CD4-positive, alpha-beta T cell (primary cell): ENCODE measurements around the gene SUN2. TPM values are rescaled to one million over a fixed set of nuclear protein-coding genes. Genes with fewer than 3 reads are reported as not detected.

ENCODE experiments used
- ATAC-seq: fragments of 200-7000 bp; cut with Tn5 transposase; one replicate; pipeline ENCODE4 v1.10.0; 2022; ENCODE audit warnings: mild to moderate bottlenecking; ENCODE audit not compliant: poor library complexity
- CTCF ChIA-PET: fragments of 350-600 bp; sonication (Branson Sonifier 250); formaldehyde crosslinking; loops from one replicate; lab custom pipeline; 2021; ENCODE audit warnings: antibody characterized with exemption, inconsistent platforms; lab: Charles Lee
- POLR2A ChIA-PET: fragments of 350-600 bp; sonication (Branson Sonifier 250); formaldehyde crosslinking; loops from one replicate; lab custom pipeline; 2021; ENCODE audit warnings: antibody characterized with exemption, inconsistent platforms; lab: Charles Lee
- DNase-seq, 14 experiments: peaks; one replicate each; pipeline ENCODE4 v3.0.0-alpha.2; 2013 to 2020; ENCODE audit warnings: mixed read lengths in 2 of 14
- H3K27ac ChIP-seq, 2 donors: one replicate each; pipeline versions ENCODE4 v1.5.1 to v1.7.0; 2013; ENCODE audit warnings: low read length in 2 of 2, low read depth in 1 of 2, mild to moderate bottlenecking in 1 of 2
- H3K27me3 ChIP-seq, 2 experiments: 1 replicate in 1 of 2; 2 replicates in 1 of 2; pipeline versions ENCODE4 v1.6.1 to v1.7.0; 2013; ENCODE audit warnings: low read length in 2 of 2, control low read depth in 1 of 2, mild to moderate bottlenecking in 1 of 2, moderate library complexity in 1 of 2; ENCODE audit not compliant: insufficient read depth in 2 of 2, control insufficient read depth in 1 of 2
- H3K36me3 ChIP-seq: one replicate; pipeline ENCODE4 v1.6.1; 2013; ENCODE audit warnings: low read length, control low read depth; ENCODE audit not compliant: insufficient read depth
- H3K4me1 ChIP-seq: one replicate; pipeline ENCODE4 v1.6.1; 2013; ENCODE audit warnings: low read length, control low read depth; ENCODE audit not compliant: insufficient read depth
- H3K4me3 ChIP-seq: one replicate; pipeline ENCODE4 v1.5.1; 2013; ENCODE audit warnings: mild to moderate bottlenecking, low read length, moderate library complexity
- H3K9me3 ChIP-seq, 2 experiments: 1 replicate in 1 of 2; 2 replicates in 1 of 2; pipeline versions ENCODE4 v1.6.1 to v1.7.0; 2013; ENCODE audit warnings: low read length in 2 of 2, mild to moderate bottlenecking in 2 of 2, control low read depth in 1 of 2, moderate library complexity in 1 of 2; ENCODE audit not compliant: control insufficient read depth in 1 of 2, insufficient read depth in 1 of 2
- H3K27ac Mint-ChIP-seq: one replicate; pipeline ENCODE4 v1.8.0; 2020; ENCODE audit warnings: mixed read lengths
- H3K27me3 Mint-ChIP-seq: one replicate; pipeline ENCODE4 v1.8.0; 2021; ENCODE audit warnings: mixed read lengths
- H3K36me3 Mint-ChIP-seq: one replicate; pipeline ENCODE4 v1.8.0; 2021; ENCODE audit warnings: low read depth, mixed read lengths
- H3K4me1 Mint-ChIP-seq: one replicate; pipeline ENCODE4 v1.8.0; 2021; ENCODE audit warnings: low read depth, mixed read lengths
- H3K4me3 Mint-ChIP-seq: one replicate; pipeline ENCODE4 v1.8.0; 2020; ENCODE audit warnings: mild to moderate bottlenecking, mixed read lengths
- H3K9me3 Mint-ChIP-seq: one replicate; pipeline ENCODE4 v1.8.0; 2020; ENCODE audit warnings: mixed read lengths
- CTCF ChIP-seq: fragments of 200-600 bp; IDR thresholded peaks from one replicate; pipeline ENCODE4 v1.8.0; 2022; ENCODE audit warnings: antibody characterized with exemption, mild to moderate bottlenecking
- intact Hi-C, 2 experiments: fragments of 100-400 bp; cut with DNase I in 1 of 2; cut with micrococcal nuclease in 1 of 2; formaldehyde crosslinking; loops; one replicate each; pipeline versions ENCODE4 v1.15.1 to v1.9.0; 2023 to 2025; cut with DNase I, micrococcal nuclease
- total RNA-seq, 174 experiments: library from RNA in 2 of 174; stranded (reverse) in 2 of 174; gene quantifications; one replicate each; pipeline ENCODE4 v1.2.3 and lab custom pipeline; 2021 to 2026

Gene SUN2
- total RNA-seq, 2 experiments from 2014 or later = 440 to 453 TPM

DNA sequence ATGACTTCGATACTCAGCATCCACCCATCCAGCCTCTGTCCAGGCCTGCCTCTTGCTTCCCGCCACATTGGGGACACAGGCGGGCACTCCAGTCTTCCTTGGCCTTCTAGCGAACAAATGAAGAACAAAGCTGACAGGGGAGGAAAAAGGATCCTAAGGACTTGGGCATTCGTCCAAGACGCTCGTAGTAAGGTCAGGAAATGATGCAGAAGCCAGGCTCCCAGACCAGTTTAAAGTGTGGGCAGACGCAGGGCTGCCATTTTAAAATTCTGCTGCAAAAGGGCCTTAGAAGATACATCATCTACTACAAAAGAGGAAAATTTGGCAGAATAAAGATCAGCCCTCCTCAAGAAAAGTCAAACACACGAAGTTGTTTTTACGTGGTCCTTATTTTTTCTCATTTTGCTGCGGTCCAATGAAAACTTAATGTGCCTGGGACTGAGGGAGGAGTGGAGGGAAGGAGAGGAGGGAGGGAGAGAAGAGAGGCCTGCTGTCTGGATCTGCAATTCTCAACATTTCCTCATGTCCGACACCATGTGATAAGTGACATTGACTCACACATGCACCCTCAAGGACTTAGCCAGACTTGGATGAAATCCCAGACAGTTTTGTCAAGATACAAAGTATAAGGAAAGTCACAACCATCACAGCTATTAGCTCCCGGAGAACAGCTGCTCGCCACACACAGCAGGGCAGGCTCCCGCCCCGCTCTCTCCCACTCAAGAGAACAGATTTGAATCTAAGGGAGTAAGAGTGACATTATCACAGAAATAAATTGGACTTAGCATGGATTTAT lies 32.4 kb upstream of the SUN2 start:
- no peak for ATAC-seq

GRCh38 chr22:38786631-38787030 lies 30.8 kb upstream of the SUN2 start:
- H3K36me3 Mint-ChIP-seq = peaks cover 17% of the 10 kb centered on the region
- Histone ChIP-seq H3K9me3 (no peaks in the 10 kb centered on the region), H3K27ac (no peak overlapping the region), H3K4me1 (peaks cover 3% of the 10 kb centered on the region), H3K27me3 (no peaks in the 10 kb centered on the region), H3K36me3 (peaks cover 9% of the 10 kb centered on the region), H3K4me3 (no peak overlapping the region)
- POLR2A ChIA-PET = no interaction called here
- intact Hi-C loops = no loop called here
- no peak for TF ChIP-seq CTCF
- no peaks in the 10 kb centered on the region for H3K27me3 Mint-ChIP-seq
- no peak overlapping the region for H3K27ac Mint-ChIP-seq
- ATAC-seq (no peak), DNase-seq (no peak)
- CTCF ChIA-PET = no interaction called here
- H3K9me3 Mint-ChIP-seq = no peaks in the 10 kb centered on the region
- H3K4me3 Mint-ChIP-seq = no peak overlapping the region
- H3K4me1 Mint-ChIP-seq = peaks cover 12% of the 10 kb centered on the region

More for the DNA sequence above, 32.4 kb upstream of the SUN2 start:
- TF ChIP-seq CTCF = no peak
- peaks cover 3% of the 10 kb centered on the region for H3K4me1 ChIP-seq
- Mint-ChIP-seq H3K4me3 (no peak overlapping the region), H3K27me3 (no peaks in the 10 kb centered on the region), H3K27ac (no peak overlapping the region), H3K9me3 (no peaks in the 10 kb centered on the region), H3K36me3 (peaks cover 11% of the 10 kb centered on the region), H3K4me1 (peaks cover 11% of the 10 kb centered on the region)
- H3K36me3 ChIP-seq = peaks cover 9% of the 10 kb centered on the region
- H3K27me3 ChIP-seq = no peaks in the 10 kb centered on the region
- DNase-seq = no peak
- intact Hi-C loops = no loop called here
- H3K9me3 ChIP-seq = no peaks in the 10 kb centered on the region
- H3K4me3 ChIP-seq = no peak overlapping the region
- ChIA-PET CTCF (interaction anchor here (1.0 kb wide), 1 partner anchor 19 kb away, joined by 3 read pairs; no protein-coding TSS in a partner anchor), POLR2A (no interaction called here)
- no peak overlapping the region for H3K27ac ChIP-seq

- no peak overlapping the region for H3K27ac Mint-ChIP-seq
- no peak for ATAC-seq
- ChIA-PET POLR2A (interaction anchor here (1.4 kb wide), 1 partner anchor 34 kb away, joined by 4 read pairs; no protein-coding TSS in a partner anchor), CTCF (no interaction called here)
- H3K4me1 Mint-ChIP-seq = peaks cover 12% of the 10 kb centered on the region
- no peak overlapping the region for H3K27ac ChIP-seq
- DNase-seq = no peak
- peaks cover 4% of the 10 kb centered on the region for H3K36me3 ChIP-seq
- no peak for TF ChIP-seq CTCF
- no peaks in the 10 kb centered on the region for H3K27me3 ChIP-seq
- no peaks in the 10 kb centered on the region for H3K27me3 Mint-ChIP-seq
- H3K4me1 ChIP-seq = peaks cover 3% of the 10 kb centered on the region
- peaks cover 27% of the 10 kb centered on the region for H3K36me3 Mint-ChIP-seq
- H3K4me3 Mint-ChIP-seq = no peak overlapping the region
- H3K4me3 ChIP-seq = no peak overlapping the region
- intact Hi-C loops = no loop called here
- no peaks in the 10 kb centered on the region for H3K9me3 Mint-ChIP-seq
- H3K9me3 ChIP-seq = no peaks in the 10 kb centered on the region
Observed at GRCh38 chr22:38784856-38785255, 29.1 kb upstream of the SUN2 start.
